Neutrophil (primary cell): ENCODE results near the gene KIAA1328.

ENCODE experiments used
- H3K27ac ChIP-seq: fragments of 200-600 bp; sonication (generic); 2 replicates; pipeline ENCODE4 v1.5.1; 2016; ENCODE audit warnings: mild to moderate bottlenecking, moderate library complexity
- H3K27me3 ChIP-seq: fragments of 200-600 bp; sonication (generic); 2 replicates; pipeline ENCODE4 v1.6.0; 2016; ENCODE audit warnings: mild to moderate bottlenecking
- H3K36me3 ChIP-seq: fragments of 200-600 bp; sonication (generic); 2 replicates; pipeline ENCODE4 v1.5.1; 2017
- H3K4me1 ChIP-seq, 2 experiments: fragments of 200-600 bp in 1 of 2; sonication (generic) in 1 of 2; 1 replicate in 1 of 2; 2 replicates in 1 of 2; pipeline versions ENCODE4 v1.5.1 to v1.6.1; 2013 to 2016; ENCODE audit warnings: low read depth in 1 of 2, low read length in 1 of 2, mild to moderate bottlenecking in 1 of 2, moderate library complexity in 1 of 2; ENCODE audit not compliant: control insufficient read depth in 1 of 2, insufficient read depth in 1 of 2
- H3K4me3 ChIP-seq, 2 experiments: fragments of 200-600 bp in 1 of 2; sonication (generic) in 1 of 2; 1 replicate in 1 of 2; 2 replicates in 1 of 2; pipeline ENCODE4 v1.5.1; 2013 to 2016; ENCODE audit warnings: low read depth in 1 of 2, low read length in 1 of 2, mild to moderate bottlenecking in 1 of 2, moderate library complexity in 1 of 2
- H3K9me3 ChIP-seq: fragments of 200-600 bp; sonication (generic); 2 replicates; pipeline ENCODE4 v1.5.1; 2016
- CTCF ChIP-seq: fragments of 200-600 bp; sonication (generic); IDR thresholded peaks from 2 replicates; pipeline ENCODE4 v1.5.1; 2016; ENCODE audit warnings: antibody characterized with exemption

Gene KIAA1328

GRCh38 chr18:37272226-37272625 is 443.3 kb downstream of the KIAA1328 start:
- no peak for TF ChIP-seq CTCF
- H3K36me3 ChIP-seq, result no peaks in the 10 kb centered on the region
- no peak overlapping the region for H3K27ac ChIP-seq
- no peak overlapping the region for H3K4me3 ChIP-seq
- no peaks in the 10 kb centered on the region for H3K4me1 ChIP-seq
- H3K9me3 ChIP-seq, result no peaks in the 10 kb centered on the region
- peaks cover 48% of the 10 kb centered on the region for H3K27me3 ChIP-seq

- Histone ChIP-seq H3K4me1 (no peaks in the 10 kb centered on the region), H3K9me3 (no peaks in the 10 kb centered on the region), H3K36me3 (no peaks in the 10 kb centered on the region), H3K4me3 (no peak overlapping the region), H3K27ac (no peak overlapping the region), H3K27me3 (peaks cover 54% of the 10 kb centered on the region)
- no peak for TF ChIP-seq CTCF
Measured at GRCh38 chr18:37272841-37273240, 443.9 kb downstream of the KIAA1328 start.

GRCh38 chr18:37274309-37275236 is 445.6 kb downstream of the KIAA1328 start:
- no peaks in the 10 kb centered on the region for H3K9me3 ChIP-seq
- no peaks in the 10 kb centered on the region for H3K36me3 ChIP-seq
- H3K4me1 ChIP-seq, result no peaks in the 10 kb centered on the region
- H3K27me3 ChIP-seq, result peaks cover 54% of the 10 kb centered on the region
- no peak overlapping the region for H3K4me3 ChIP-seq
- TF ChIP-seq CTCF, result no peak
- no peak overlapping the region for H3K27ac ChIP-seq

GRCh38 chr18:37275237-37275741 is 446.4 kb downstream of the KIAA1328 start:
- no peaks in the 10 kb centered on the region for H3K4me1 ChIP-seq
- no peaks in the 10 kb centered on the region for H3K36me3 ChIP-seq
- H3K27ac ChIP-seq, result no peak overlapping the region
- no peak for TF ChIP-seq CTCF
- H3K4me3 ChIP-seq, result no peak overlapping the region
- H3K9me3 ChIP-seq, result no peaks in the 10 kb centered on the region
- peaks cover 54% of the 10 kb centered on the region for H3K27me3 ChIP-seq

GRCh38 chr18:37276111-37276890 is 447.4 kb downstream of the KIAA1328 start:
- Histone ChIP-seq H3K27me3 (peaks cover 54% of the 10 kb centered on the region), H3K4me1 (no peaks in the 10 kb centered on the region), H3K36me3 (no peaks in the 10 kb centered on the region), H3K9me3 (no peaks in the 10 kb centered on the region), H3K4me3 (no peak overlapping the region), H3K27ac (no peak overlapping the region)
- TF ChIP-seq CTCF, result no peak
